GM23338 (cell line): ENCODE results near the gene PRIMPOL. TPM values are rescaled to one million over a fixed set of nuclear protein-coding genes. Genes with fewer than 3 reads are reported as not detected.

ENCODE experiments used
- ATAC-seq: fragments of 200-7000 bp; cut with Tn5 transposase; 3 replicates; pipeline ENCODE4 v1.9.1; 2020
- DNase-seq: peaks from one replicate; pipeline ENCODE4 v3.0.0-alpha.2; 2015; ENCODE audit warnings: low spot score
- H2AFZ ChIP-seq: fragments of 200-600 bp; sonication (generic); 2 replicates; pipeline ENCODE4 v1.8.0; 2016; ENCODE audit warnings: antibody characterized with exemption, mild to moderate bottlenecking, moderate library complexity
- H3F3A ChIP-seq: fragments of 200-600 bp; sonication (generic); replicated peaks from 2 replicates; pipeline ENCODE4 v1.8.0; 2017; ENCODE audit warnings: antibody characterized with exemption, mixed run types, low read depth
- H3K27ac ChIP-seq: fragments of 200-600 bp; sonication (generic); 2 replicates; pipeline ENCODE4 v1.6.1; 2016; ENCODE audit warnings: low read depth
- H3K27me3 ChIP-seq: fragments of 200-600 bp; sonication (generic); 2 replicates; pipeline ENCODE4 v1.8.0; 2016; ENCODE audit warnings: mild to moderate bottlenecking, mixed run types, moderate library complexity; ENCODE audit not compliant: insufficient read depth
- H3K36me3 ChIP-seq: fragments of 200-600 bp; sonication (generic); 2 replicates; pipeline ENCODE4 v1.8.0; 2016; ENCODE audit warnings: mild to moderate bottlenecking; ENCODE audit not compliant: insufficient read depth
- H3K4me1 ChIP-seq: fragments of 200-600 bp; sonication (generic); 2 replicates; pipeline ENCODE4 v1.8.0; 2016; ENCODE audit warnings: mild to moderate bottlenecking, moderate library complexity; ENCODE audit not compliant: insufficient read depth
- H3K4me2 ChIP-seq: fragments of 200-600 bp; sonication (generic); 2 replicates; pipeline ENCODE4 v1.7.1; 2017; ENCODE audit warnings: mixed run types
- H3K4me3 ChIP-seq: fragments of 200-600 bp; sonication (generic); 2 replicates; pipeline ENCODE4 v1.6.1; 2016; ENCODE audit warnings: mixed run types
- H3K79me2 ChIP-seq: fragments of 200-600 bp; sonication (generic); replicated peaks from 2 replicates; pipeline ENCODE4 v1.8.0; 2017; ENCODE audit warnings: mild to moderate bottlenecking; ENCODE audit not compliant: insufficient read depth
- H3K9me2 ChIP-seq: fragments of 200-600 bp; sonication (generic); 2 replicates; pipeline ENCODE4 v1.8.0; 2017; ENCODE audit not compliant: insufficient read depth
- H4K20me1 ChIP-seq: fragments of 200-600 bp; sonication (generic); replicated peaks from 2 replicates; pipeline ENCODE4 v1.8.0; 2017; ENCODE audit warnings: mild to moderate bottlenecking; ENCODE audit not compliant: insufficient read depth
- H3K27ac Mint-ChIP-seq: 2 replicates; pipeline ENCODE4 v1.8.0; 2020; ENCODE audit warnings: inconsistent platforms, mild to moderate bottlenecking, moderate library complexity, mixed read lengths
- H3K27me3 Mint-ChIP-seq: 3 replicates; pipeline ENCODE4 v1.8.0; 2022; ENCODE audit warnings: low read depth, mild to moderate bottlenecking, moderate library complexity, mixed read lengths, inconsistent platforms; ENCODE audit not compliant: insufficient read depth, poor library complexity
- H3K36me3 Mint-ChIP-seq: 3 replicates; pipeline ENCODE4 v1.8.0; 2021; ENCODE audit warnings: low read depth, mild to moderate bottlenecking, inconsistent platforms, moderate library complexity, mixed read lengths
- H3K4me1 Mint-ChIP-seq: 3 replicates; pipeline ENCODE4 v1.8.0; 2020; ENCODE audit warnings: mild to moderate bottlenecking, inconsistent platforms, mixed read lengths
- H3K4me3 Mint-ChIP-seq: 3 replicates; pipeline ENCODE4 v1.8.0; 2021; ENCODE audit warnings: moderate library complexity, mild to moderate bottlenecking, inconsistent platforms, mixed read lengths
- H3K9me3 Mint-ChIP-seq: 3 replicates; pipeline ENCODE4 v1.8.0; 2020; ENCODE audit warnings: moderate library complexity, mild to moderate bottlenecking, inconsistent platforms, mixed read lengths
- CTCF ChIP-seq, 2 experiments: fragments of 200-600 bp in 1 of 2; sonication (generic) in 1 of 2; conservative IDR thresholded peaks; 2 replicates each; pipeline versions ENCODE4 v1.5.1 to v1.6.1; 2016 to 2017; ENCODE audit warnings: antibody characterized with exemption in 2 of 2, low read depth in 2 of 2, mild to moderate bottlenecking in 2 of 2, moderate library complexity in 1 of 2
- EZH2 ChIP-seq: fragments of 200-600 bp; sonication (generic); IDR thresholded peaks from one replicate; pipeline ENCODE4 v1.8.0; 2017; ENCODE audit warnings: antibody characterized with exemption, mild to moderate bottlenecking, low read depth; ENCODE audit not compliant: unreplicated experiment
- EZH2phosphoT487 ChIP-seq: fragments of 200-600 bp; sonication (generic); IDR thresholded peaks from one replicate; pipeline ENCODE4 v1.8.1; 2018; ENCODE audit warnings: antibody characterized with exemption; ENCODE audit not compliant: unreplicated experiment
- JUNB ChIP-seq: IDR thresholded peaks from one replicate; pipeline ENCODE4 v1.6.1; 2016; ENCODE audit warnings: antibody characterized with exemption; ENCODE audit not compliant: unreplicated experiment
- NANOG ChIP-seq: IDR thresholded peaks from 2 replicates; pipeline ENCODE4 v1.6.1; 2016; ENCODE audit warnings: antibody characterized with exemption, borderline replicate concordance
- POLR2AphosphoS5 ChIP-seq: IDR thresholded peaks from 2 replicates; pipeline ENCODE4 v1.6.1; 2016; ENCODE audit warnings: antibody characterized with exemption, low read depth
- REST ChIP-seq: IDR thresholded peaks from one replicate; pipeline ENCODE4 v1.6.1; 2018; ENCODE audit warnings: antibody characterized with exemption; ENCODE audit not compliant: unreplicated experiment
- STAT1 ChIP-seq: IDR thresholded peaks from one replicate; pipeline ENCODE4 v1.6.1; 2016; ENCODE audit warnings: antibody characterized with exemption; ENCODE audit not compliant: unreplicated experiment
- ZNF331 ChIP-seq: fragments of 250-450 bp; sonication (Bioruptor Pico); IDR thresholded peaks from 2 replicates; pipeline ENCODE4 v1.5.0; 2020; ENCODE audit warnings: low read depth, mild to moderate bottlenecking, moderate library complexity
- ZNF462 ChIP-seq: fragments of 250-450 bp; sonication (Bioruptor Pico); IDR thresholded peaks from 2 replicates; pipeline ENCODE4 v1.5.0; 2020; ENCODE audit warnings: mild to moderate bottlenecking, moderate library complexity
- polyA plus RNA-seq: library from polyadenylated mRNA; unstranded; fragments of >200 nt; fragmentation: Nextera tagmentation; extraction: Ambion mirVana; gene quantifications from 2 replicates; pipeline ENCODE4 v1.2.1, GENCODE V29; 2016
- total RNA-seq: library from RNA; depleted of rRNA; stranded (reverse); fragments of >200 nt; shearing (Covaris generic); gene quantifications from 2 replicates; pipeline ENCODE4 v1.2.3, GENCODE V29; 2014

Gene PRIMPOL
- total and polyA plus RNA-seq, 2 experiments from 2014 or later = 3.5 to 9.6 TPM

- H3K36me3 ChIP-seq = peaks cover 58% of the 10 kb centered on the region
- no peak overlapping the region for H3K27ac ChIP-seq
- ATAC-seq (no peak), DNase-seq (no peak)
- H3K36me3 Mint-ChIP-seq = peaks cover 86% of the 10 kb centered on the region
- no peak overlapping the region for H3K27ac Mint-ChIP-seq
- H2AFZ ChIP-seq = no peak overlapping the region
- no peaks in the 10 kb centered on the region for H3F3A ChIP-seq
- H3K4me1 ChIP-seq = no peaks in the 10 kb centered on the region
- H3K4me1 Mint-ChIP-seq = peaks cover 3% of the 10 kb centered on the region; the same call in 1 of the 3 replicates
- TF ChIP-seq JUNB = no peak
- H3K9me3 Mint-ChIP-seq = no peaks in the 10 kb centered on the region
- H3K27me3 ChIP-seq = no peaks in the 10 kb centered on the region
- no peaks in the 10 kb centered on the region for H3K9me2 ChIP-seq
- H3K79me2 ChIP-seq = peaks cover 63% of the 10 kb centered on the region
- H4K20me1 ChIP-seq = peaks cover 35% of the 10 kb centered on the region
- H3K27me3 Mint-ChIP-seq = peaks cover 3% of the 10 kb centered on the region
- H3K4me3 ChIP-seq = no peak overlapping the region
- H3K4me3 Mint-ChIP-seq = no peak overlapping the region
- H3K4me2 ChIP-seq = no peak overlapping the region
Observed at GRCh38 chr4:184719407-184719806, 69.9 kb downstream of the PRIMPOL start.

- no peaks in the 10 kb centered on the region for H3K9me2 ChIP-seq
- no peaks in the 10 kb centered on the region for H3K9me3 Mint-ChIP-seq
- H3K4me1 ChIP-seq = no peaks in the 10 kb centered on the region
- H3K4me3 ChIP-seq = no peak overlapping the region
- peaks cover 86% of the 10 kb centered on the region for H3K36me3 Mint-ChIP-seq
- DNase-seq (no peak), ATAC-seq (no peak)
- H3K27me3 Mint-ChIP-seq = peaks cover 5% of the 10 kb centered on the region
- H3K4me2 ChIP-seq = no peak overlapping the region
- peaks cover 43% of the 10 kb centered on the region for H4K20me1 ChIP-seq
- H3F3A ChIP-seq = no peaks in the 10 kb centered on the region; the same call in 1 of the 2 replicates
- H3K4me1 Mint-ChIP-seq = peaks cover 3% of the 10 kb centered on the region; the same call in 1 of the 3 replicates
- no peak overlapping the region for H3K4me3 Mint-ChIP-seq
- H3K27ac Mint-ChIP-seq = no peak overlapping the region
- H3K79me2 ChIP-seq = peaks cover 75% of the 10 kb centered on the region
- peaks cover 66% of the 10 kb centered on the region for H3K36me3 ChIP-seq
- H2AFZ ChIP-seq = no peak overlapping the region
- H3K27me3 ChIP-seq = no peaks in the 10 kb centered on the region
- no peak overlapping the region for H3K27ac ChIP-seq
- TF ChIP-seq REST (no peak), ZNF462 (CRISPR knock-in tag) (no peak), EZH2phosphoT487 (no peak), CTCF (conservative IDR thresholded peaks at IDR 0.05; ENCODE audit: low read depth in 2 of 2) (no peak), NANOG (no peak), JUNB (no peak), ZNF331 (no peak), STAT1 (no peak), POLR2AphosphoS5 (no peak), EZH2 (no peak)
Observed at GRCh38 chr4:184721254-184721653, 71.7 kb downstream of the PRIMPOL start.
